ENCODE measurements around the gene KLK13. TPM values are rescaled to one million over a fixed set of nuclear protein-coding genes. Genes with fewer than 3 reads are reported as not detected.

KLK13 gene
- total RNA-seq, 1 donor from 2014 or later: not detected

DNA sequence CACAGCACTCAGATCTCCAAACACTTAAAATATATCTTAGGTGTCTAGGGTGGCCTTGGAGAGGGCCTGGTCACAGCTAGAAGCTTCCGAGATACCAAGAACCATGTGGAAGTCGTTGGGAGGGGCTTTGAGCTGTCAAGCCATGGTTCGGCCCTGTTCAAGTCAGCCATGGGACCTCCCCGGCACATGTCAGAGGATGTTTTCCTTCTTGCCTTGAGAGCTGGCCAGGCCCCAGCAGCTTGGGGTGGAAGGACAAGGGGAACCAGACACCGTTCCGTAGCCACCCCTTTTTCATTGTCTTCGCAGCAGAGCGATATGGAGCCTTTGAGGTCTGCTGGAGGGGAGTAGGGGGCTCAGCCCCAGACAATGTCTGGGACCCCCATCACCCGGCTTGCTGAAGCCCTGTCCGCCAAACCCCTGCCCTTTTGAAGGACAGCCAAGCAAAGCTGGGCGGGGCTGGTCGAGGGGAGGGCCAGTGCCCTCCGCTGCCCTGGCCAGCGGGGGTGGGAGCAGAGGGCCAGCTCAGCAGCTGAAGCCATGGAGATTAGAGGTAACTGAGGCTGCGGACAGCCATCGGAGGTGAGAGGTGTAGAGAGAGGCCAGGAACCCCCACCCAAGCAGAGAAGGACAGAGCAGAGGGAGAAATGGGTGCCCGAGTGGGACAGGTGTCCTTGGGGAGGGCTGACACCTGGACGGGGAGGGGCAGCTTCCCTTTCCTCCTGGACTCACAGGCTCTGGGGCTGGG lies 38.9 kb downstream of the KLK13 start:
- H3K4me1 ChIP-seq: no peaks in the 10 kb centered on the region
- intact Hi-C loops (cut with DNase I): no loop called here
- H3K36me3 ChIP-seq: no peaks in the 10 kb centered on the region
- no peak overlapping the region for H3K4me3 ChIP-seq
- H3K27me3 ChIP-seq: peaks cover 43% of the 10 kb centered on the region
- no peak overlapping the region for H3K27ac ChIP-seq
- TF ChIP-seq CTCF (IDR thresholded peaks at IDR 0.05): no peak
- ATAC-seq (peak; percentile 5), DNase-seq (no peak)
- no peaks in the 10 kb centered on the region for H3K9me3 ChIP-seq

GRCh38 chr19:51025401-51025800 lies 39.5 kb downstream of the KLK13 start:
- H3K36me3 ChIP-seq: no peaks in the 10 kb centered on the region
- no peak for DNase-seq
- H3K4me3 ChIP-seq: no peak overlapping the region
- ATAC-seq: no peak
- no peaks in the 10 kb centered on the region for H3K4me1 ChIP-seq
- intact Hi-C loops (cut with DNase I): no loop called here
- TF ChIP-seq CTCF (IDR thresholded peaks at IDR 0.05): no peak
- H3K27ac ChIP-seq: no peak overlapping the region
- H3K9me3 ChIP-seq: no peaks in the 10 kb centered on the region
- peaks cover 43% of the 10 kb centered on the region for H3K27me3 ChIP-seq

GRCh38 chr19:51024924-51025323 lies 40.0 kb downstream of the KLK13 start:
- Histone ChIP-seq H3K4me3 (no peak overlapping the region), H3K36me3 (no peaks in the 10 kb centered on the region), H3K27me3 (peaks cover 43% of the 10 kb centered on the region), H3K4me1 (no peaks in the 10 kb centered on the region), H3K9me3 (no peaks in the 10 kb centered on the region), H3K27ac (no peak overlapping the region)
- no peak for DNase-seq
- no peak for ATAC-seq
- intact Hi-C loops (cut with DNase I): no loop called here
- no peak for TF ChIP-seq CTCF (IDR thresholded peaks at IDR 0.05)

GRCh38 chr19:51023946-51024345 lies 40.9 kb downstream of the KLK13 start:
- TF ChIP-seq CTCF (IDR thresholded peaks at IDR 0.05): no peak
- ATAC-seq: no peak

GRCh38 chr19:51022526-51022925 lies 42.4 kb downstream of the KLK13 start:
- peaks cover 12% of the 10 kb centered on the region for H3K4me1 ChIP-seq
- H3K27me3 ChIP-seq: peaks cover 60% of the 10 kb centered on the region
- H3K9me3 ChIP-seq: no peaks in the 10 kb centered on the region
- intact Hi-C loops (cut with DNase I): no loop called here
- H3K27ac ChIP-seq: no peak overlapping the region
- DNase-seq (no peak), ATAC-seq (no peak)
- no peak for TF ChIP-seq CTCF (IDR thresholded peaks at IDR 0.05)
- no peak overlapping the region for H3K4me3 ChIP-seq
- H3K36me3 ChIP-seq: no peaks in the 10 kb centered on the region

More at GRCh38 chr19:51023946-51024345, 40.9 kb downstream of the KLK13 start:
- Histone ChIP-seq H3K36me3 (no peaks in the 10 kb centered on the region), H3K9me3 (no peaks in the 10 kb centered on the region), H3K27ac (no peak overlapping the region), H3K4me1 (peaks cover 9% of the 10 kb centered on the region), H3K27me3 (peaks cover 51% of the 10 kb centered on the region), H3K4me3 (no peak overlapping the region)
- intact Hi-C loops (cut with DNase I): no loop called here
- DNase-seq: no peak
